CD14-positive monocyte (primary cell): Measurements from ENCODE around the gene ASS1. TPM values are rescaled to one million over a fixed set of nuclear protein-coding genes. Genes with fewer than 3 reads are reported as not detected.

Experiments
- DNase-seq, 3 donors: peaks; one replicate each; pipeline ENCODE4 v3.0.0-alpha.2; 2011 to 2022
- H2AFZ ChIP-seq: 2 replicates; pipeline ENCODE4 v1.6.0; 2012; ENCODE audit warnings: mild to moderate bottlenecking, low read depth, low read length, inconsistent platforms; ENCODE audit not compliant: insufficient read depth, poor library complexity, severe bottlenecking
- H3K27ac ChIP-seq, 2 donors: 1 replicate in 1 of 2; 2 replicates in 1 of 2; pipeline ENCODE4 v1.5.1; 2012 to 2013; ENCODE audit warnings: low read length in 2 of 2, control low read depth in 1 of 2, inconsistent platforms in 1 of 2, low read depth in 1 of 2, mild to moderate bottlenecking in 1 of 2
- H3K27me3 ChIP-seq, 2 donors: one replicate each; pipeline versions ENCODE4 v1.6.0 to v1.6.1; 2011 to 2013; ENCODE audit warnings: low read length in 2 of 2; ENCODE audit not compliant: control insufficient read depth in 2 of 2, insufficient read depth in 2 of 2
- H3K36me3 ChIP-seq, 2 donors: replicated peaks in 1 of 2; 1 replicate in 1 of 2; 2 replicates in 1 of 2; pipeline versions ENCODE4 v1.5.1 to v1.6.1; 2012 to 2013; ENCODE audit warnings: low read length in 2 of 2, control low read depth in 1 of 2, inconsistent platforms in 1 of 2, mild to moderate bottlenecking in 1 of 2; ENCODE audit not compliant: insufficient read depth in 2 of 2, control insufficient read depth in 1 of 2
- H3K4me1 ChIP-seq, 2 donors: 1 replicate in 1 of 2; 2 replicates in 1 of 2; pipeline versions ENCODE4 v1.5.1 to v1.6.1; 2012 to 2013; ENCODE audit warnings: low read length in 2 of 2, control low read depth in 1 of 2, inconsistent platforms in 1 of 2, mild to moderate bottlenecking in 1 of 2, moderate library complexity in 1 of 2; ENCODE audit not compliant: insufficient read depth in 2 of 2, control insufficient read depth in 1 of 2
- H3K4me2 ChIP-seq: replicated peaks from 2 replicates; pipeline ENCODE3; 2012; ENCODE audit warnings: low read length, moderate library complexity, mild to moderate bottlenecking; ENCODE audit not compliant: poor library complexity, severe bottlenecking; ENCODE audit errors: extremely low read depth
- H3K4me3 ChIP-seq, 3 experiments: fragments of 200-600 bp in 1 of 3; sonication (generic) in 1 of 3; replicated peaks in 1 of 3; 1 replicate in 2 of 3; 2 replicates in 1 of 3; pipeline ENCODE4 v1.5.1; 2011 to 2013; ENCODE audit warnings: low read length in 3 of 3, mild to moderate bottlenecking in 3 of 3, control low read depth in 2 of 3, low read depth in 2 of 3, inconsistent platforms in 1 of 3, moderate library complexity in 1 of 3
- H3K79me2 ChIP-seq: 2 replicates; pipeline ENCODE4 v1.6.0; 2012; ENCODE audit warnings: mild to moderate bottlenecking, control low read depth, inconsistent platforms, low read length, moderate library complexity; ENCODE audit not compliant: insufficient read depth
- H3K9ac ChIP-seq: 2 replicates; pipeline ENCODE4 v1.6.0; 2017; ENCODE audit warnings: low read length, mild to moderate bottlenecking; ENCODE audit not compliant: insufficient read depth, poor library complexity, severe bottlenecking
- H3K9me3 ChIP-seq, 2 donors: replicated peaks in 1 of 2; 1 replicate in 1 of 2; 2 replicates in 1 of 2; pipeline versions ENCODE4 v1.5.1 to v1.6.1; 2012 to 2013; ENCODE audit warnings: low read length in 2 of 2, control low read depth in 1 of 2; ENCODE audit not compliant: control insufficient read depth in 1 of 2, insufficient read depth in 1 of 2
- H4K20me1 ChIP-seq: 2 replicates; pipeline ENCODE4 v1.6.0; 2012; ENCODE audit warnings: mild to moderate bottlenecking, low read length, control low read depth, moderate library complexity; ENCODE audit not compliant: insufficient read depth
- H3K27ac Mint-ChIP-seq, 7 donors: one replicate each; pipeline ENCODE4 v1.8.0; 2020; ENCODE audit warnings: mild to moderate bottlenecking in 7 of 7, mixed read lengths in 7 of 7, moderate library complexity in 6 of 7, inconsistent platforms in 2 of 7
- H3K27me3 Mint-ChIP-seq, 3 donors: one replicate each; pipeline ENCODE4 v1.8.0; 2021 to 2022; ENCODE audit warnings: low read depth in 3 of 3, mild to moderate bottlenecking in 3 of 3, mixed read lengths in 3 of 3, moderate library complexity in 3 of 3, inconsistent platforms in 1 of 3
- H3K36me3 Mint-ChIP-seq, 2 donors: one replicate each; pipeline ENCODE4 v1.8.0; 2020; ENCODE audit warnings: mixed read lengths in 2 of 2, inconsistent platforms in 1 of 2, mild to moderate bottlenecking in 1 of 2
- H3K4me1 Mint-ChIP-seq: one replicate; pipeline ENCODE4 v1.8.0; 2020; ENCODE audit warnings: mild to moderate bottlenecking, mixed read lengths
- H3K4me3 Mint-ChIP-seq, 2 donors: one replicate each; pipeline ENCODE4 v1.8.0; 2020; ENCODE audit warnings: mild to moderate bottlenecking in 2 of 2, mixed read lengths in 2 of 2, moderate library complexity in 1 of 2
- H3K9me3 Mint-ChIP-seq, 7 donors: one replicate each; pipeline ENCODE4 v1.8.0; 2020 to 2022; ENCODE audit warnings: mixed read lengths in 7 of 7, mild to moderate bottlenecking in 6 of 7, moderate library complexity in 6 of 7, inconsistent platforms in 2 of 7
- WGBS: methylation state at CpG from one replicate; pipeline ENCODE4 v1.1.5; 2013; ENCODE audit warnings: missing lambda C conversion rate; ENCODE audit not compliant: insufficient coverage; 5-methylcytosine and 5-hydroxymethylcytosine counted together
- intact Hi-C, 2 donors: fragments of 100-400 bp; cut with micrococcal nuclease; formaldehyde crosslinking; loops; one replicate each; pipeline versions ENCODE4 v1.15.0 to v1.15.1; 2023
- polyA plus RNA-seq, 3 donors: library from polyadenylated mRNA; depleted of rRNA in 1 of 3; unstranded in 2 of 3; stranded (reverse) in 1 of 3; fragments of 300-500 nt in 2 of 3; fragments of >200 nt in 1 of 3; fragmentation: Illumina TruSeq in 2 of 3; gene quantifications; 1 replicate in 2 of 3; 2 replicates in 1 of 3; pipeline ENCODE4 v1.2.3, GENCODE V29; 2012 to 2021
- TF ChIP-seq, protein P1 (sequence below): fragments of 200-600 bp; IDR thresholded peaks from one replicate; pipeline ENCODE4 v1.8.0; 2022; ENCODE audit warnings: antibody characterized with exemption, mild to moderate bottlenecking

ASS1 gene
- polyA plus RNA-seq, 3 donors, result not detected

DNA sequence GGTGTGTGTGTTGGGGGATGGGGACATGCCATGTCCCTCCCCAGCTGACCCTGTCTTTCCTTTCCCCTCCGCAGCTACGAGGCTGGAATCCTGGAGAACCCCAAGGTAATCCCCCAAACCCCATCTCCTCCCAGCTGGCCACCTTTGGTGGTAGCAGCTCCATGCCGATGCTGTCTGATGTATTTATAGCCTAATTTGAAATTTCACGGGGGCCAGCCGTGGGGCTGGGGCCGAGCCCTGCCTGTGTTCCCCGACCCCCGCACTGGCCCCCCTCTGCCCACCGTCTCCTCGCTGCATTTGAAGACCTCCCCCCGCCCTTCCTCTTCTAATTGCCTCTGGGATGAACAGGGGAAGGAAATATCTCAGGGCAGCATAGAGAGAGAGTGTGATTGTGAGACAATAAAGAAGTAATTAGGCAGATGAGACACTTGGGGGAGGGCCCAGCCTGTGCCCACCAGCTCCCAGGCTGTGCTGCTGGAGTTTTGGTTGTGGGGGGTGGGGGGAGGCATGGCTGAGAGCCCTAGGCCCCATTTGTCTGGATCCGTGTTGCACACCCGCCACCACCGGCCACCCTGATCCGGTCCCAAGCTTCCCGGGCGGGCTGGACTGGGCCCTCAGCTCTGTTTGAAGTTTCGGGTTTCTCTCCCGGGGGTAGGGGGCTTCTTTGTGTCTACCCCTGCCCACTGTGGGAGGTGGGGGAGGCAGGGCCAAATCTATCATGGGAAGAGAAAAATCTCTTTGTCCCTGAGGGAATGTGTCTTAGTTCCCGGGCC lies 26.8 kb downstream of the ASS1 start:
- H3K4me3 ChIP-seq, result no peak overlapping the region
- TF ChIP-seq, protein P1, sequence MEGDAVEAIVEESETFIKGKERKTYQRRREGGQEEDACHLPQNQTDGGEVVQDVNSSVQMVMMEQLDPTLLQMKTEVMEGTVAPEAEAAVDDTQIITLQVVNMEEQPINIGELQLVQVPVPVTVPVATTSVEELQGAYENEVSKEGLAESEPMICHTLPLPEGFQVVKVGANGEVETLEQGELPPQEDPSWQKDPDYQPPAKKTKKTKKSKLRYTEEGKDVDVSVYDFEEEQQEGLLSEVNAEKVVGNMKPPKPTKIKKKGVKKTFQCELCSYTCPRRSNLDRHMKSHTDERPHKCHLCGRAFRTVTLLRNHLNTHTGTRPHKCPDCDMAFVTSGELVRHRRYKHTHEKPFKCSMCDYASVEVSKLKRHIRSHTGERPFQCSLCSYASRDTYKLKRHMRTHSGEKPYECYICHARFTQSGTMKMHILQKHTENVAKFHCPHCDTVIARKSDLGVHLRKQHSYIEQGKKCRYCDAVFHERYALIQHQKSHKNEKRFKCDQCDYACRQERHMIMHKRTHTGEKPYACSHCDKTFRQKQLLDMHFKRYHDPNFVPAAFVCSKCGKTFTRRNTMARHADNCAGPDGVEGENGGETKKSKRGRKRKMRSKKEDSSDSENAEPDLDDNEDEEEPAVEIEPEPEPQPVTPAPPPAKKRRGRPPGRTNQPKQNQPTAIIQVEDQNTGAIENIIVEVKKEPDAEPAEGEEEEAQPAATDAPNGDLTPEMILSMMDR, result no peak
- H3K36me3 Mint-ChIP-seq, result no peaks in the 10 kb centered on the region
- no peaks in the 10 kb centered on the region for H3K79me2 ChIP-seq
- H3K27me3 Mint-ChIP-seq, result peaks cover 52 to 77% (median 59%) of the 10 kb centered on the region in 3 donors
- no peak overlapping the region for H3K27ac ChIP-seq
- no peak for DNase-seq
- H3K9ac ChIP-seq, result no peak overlapping the region
- H3K4me1 ChIP-seq, result no peaks in the 10 kb centered on the region
- H3K4me1 Mint-ChIP-seq, result no peaks in the 10 kb centered on the region
- no peaks in the 10 kb centered on the region for H4K20me1 ChIP-seq
- 47% methylated on average over 7 of the region's 20 CpGs for WGBS
- no peak overlapping the region for H3K27ac Mint-ChIP-seq
- no peaks in the 10 kb centered on the region for H3K9me3 ChIP-seq
- no peaks in the 10 kb centered on the region for H3K9me3 Mint-ChIP-seq
- no peak overlapping the region for H2AFZ ChIP-seq
- peaks cover 7 to 54% of the 10 kb centered on the region in 2 donors for H3K27me3 ChIP-seq
- H3K4me3 Mint-ChIP-seq, result no peak overlapping the region
- intact Hi-C loops, result no loop called here
- no peaks in the 10 kb centered on the region for H3K36me3 ChIP-seq
- no peak overlapping the region for H3K4me2 ChIP-seq

DNA sequence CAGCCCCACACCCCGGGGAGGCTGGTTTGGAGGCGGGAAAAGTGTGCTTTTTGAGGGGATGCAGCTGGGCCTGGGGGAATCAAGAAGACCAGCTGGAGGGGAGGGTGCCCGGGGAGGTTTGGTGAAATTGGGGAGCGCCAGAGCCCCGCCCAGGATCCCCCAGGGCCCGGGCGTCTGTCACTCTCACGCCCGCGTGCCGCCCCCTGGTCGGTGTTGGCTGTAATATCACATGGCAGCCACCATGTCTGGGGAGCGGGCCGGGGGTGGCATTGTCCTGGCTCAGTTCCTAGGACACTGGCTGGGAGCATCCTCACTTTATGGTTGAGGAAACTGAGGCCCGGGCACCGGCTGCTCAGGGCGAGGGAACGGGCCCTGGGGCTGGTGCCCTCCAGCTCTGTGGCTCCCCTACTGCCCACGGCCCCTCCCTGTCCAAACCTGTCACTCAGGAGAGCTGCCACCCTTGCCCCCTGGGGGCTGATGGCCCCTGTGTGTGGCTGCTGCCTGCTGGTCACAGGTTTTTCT lies 27.5 kb downstream of the ASS1 start:
- Mint-ChIP-seq H3K27ac (no peak overlapping the region), H3K4me3 (no peak overlapping the region), H3K36me3 (no peaks in the 10 kb centered on the region), H3K4me1 (no peaks in the 10 kb centered on the region), H3K9me3 (no peaks in the 10 kb centered on the region), H3K27me3 (peaks cover 46 to 71% (median 52%) of the 10 kb centered on the region in 3 donors)
- Histone ChIP-seq H3K9ac (no peak overlapping the region), H3K36me3 (no peaks in the 10 kb centered on the region), H4K20me1 (no peaks in the 10 kb centered on the region), H3K27me3 (peaks cover 4 to 48% of the 10 kb centered on the region in 2 donors), H3K9me3 (no peaks in the 10 kb centered on the region), H3K4me2 (no peak overlapping the region), H3K4me3 (no peak overlapping the region), H3K4me1 (no peaks in the 10 kb centered on the region), H3K79me2 (no peaks in the 10 kb centered on the region), H3K27ac (no peak overlapping the region), H2AFZ (no peak overlapping the region)
- DNase-seq, result no peak
- intact Hi-C loops, result no loop called here
- TF ChIP-seq, protein P1, result no peak
- WGBS, result 61% methylated on average over 17 of the region's 19 CpGs
